Muscle of back (tissue), 11 donors: ENCODE data around the gene IL18R1. TPM values are rescaled to one million over a fixed set of nuclear protein-coding genes. Genes with fewer than 3 reads are reported as not detected.

Source experiments
- DNase-seq, 3 donors: peaks; one replicate each; pipeline versions ENCODE4 v3.0.0 to v3.0.0-alpha.2; 2013
- polyA plus RNA-seq, 10 donors: library from polyadenylated mRNA; unstranded; fragments of 120-200 nt; gene quantifications; one replicate each; pipeline ENCODE4 v1.2.1, GENCODE V29; 2013; ENCODE audit not compliant: insufficient read length in 10 of 10

The IL18R1 gene
- polyA plus RNA-seq, 10 donors: 0.50 to 2.0 (median 1.0) TPM

- no peak for DNase-seq
These were observed 11.2 kb upstream of the IL18R1 start for GRCh38 chr2:102344397-102344796.

- no peak for DNase-seq
These were observed 10.2 kb upstream of the IL18R1 start for GRCh38 chr2:102345329-102345920.

GRCh38 chr2:102346381-102347130, 9.0 kb upstream of the IL18R1 start:
- no peak for DNase-seq

- no peak for DNase-seq
These were observed 5.3 kb upstream of the IL18R1 start for GRCh38 chr2:102350137-102350793.

- DNase-seq: no peak
These were observed 751 bp downstream of the IL18R1 start for GRCh38 chr2:102356381-102356712.

GRCh38 chr2:102356741-102357140, 1.1 kb downstream of the IL18R1 start:
- DNase-seq: no peak

GRCh38 chr2:102357937-102358336, 2.3 kb downstream of the IL18R1 start:
- DNase-seq: no peak

GRCh38 chr2:102358496-102358895, 2.9 kb downstream of the IL18R1 start:
- no peak for DNase-seq

- no peak for DNase-seq
These were observed 3.9 kb downstream of the IL18R1 start for GRCh38 chr2:102359527-102359926.

- no peak for DNase-seq
These were observed 6.1 kb downstream of the IL18R1 start for GRCh38 chr2:102361632-102362241.

- no peak for DNase-seq
These were observed 10.2 kb downstream of the IL18R1 start for GRCh38 chr2:102365763-102366162.

- DNase-seq: no peak
These were observed 11.0 kb downstream of the IL18R1 start for GRCh38 chr2:102366406-102367112.

GRCh38 chr2:102367331-102367971, 11.9 kb downstream of the IL18R1 start:
- DNase-seq: no peak

GRCh38 chr2:102368461-102369109, 13.0 kb downstream of the IL18R1 start:
- DNase-seq: no peak

- DNase-seq: no peak
These were observed 14.3 kb downstream of the IL18R1 start for GRCh38 chr2:102369866-102370265.

- DNase-seq: no peak
These were observed 20.5 kb downstream of the IL18R1 start for GRCh38 chr2:102376052-102376591.

GRCh38 chr2:102383722-102384121, 28.1 kb downstream of the IL18R1 start:
- DNase-seq: no peak

GRCh38 chr2:102385522-102385921, 29.9 kb downstream of the IL18R1 start:
- DNase-seq: no peak

GRCh38 chr2:102386004-102386403, 30.4 kb downstream of the IL18R1 start:
- DNase-seq: no peak

GRCh38 chr2:102386867-102387541, 31.4 kb downstream of the IL18R1 start:
- no peak for DNase-seq
